Osteoblast (primary cell): Measurements from ENCODE around the gene ADRA2C. TPM values are rescaled to one million over a fixed set of nuclear protein-coding genes. Genes with fewer than 3 reads are reported as not detected.

Experiments
- DNase-seq: peaks from one replicate; pipeline ENCODE4 v3.0.0; 2011; ENCODE audit warnings: low spot score, mixed read lengths; ENCODE audit not compliant: insufficient read length; ENCODE audit errors: missing footprints
- H2AFZ ChIP-seq: 2 replicates; pipeline ENCODE4 v1.6.0; 2011; ENCODE audit warnings: mild to moderate bottlenecking, low read length
- H3K27ac ChIP-seq: 2 replicates; pipeline ENCODE4 v1.5.1; 2011; ENCODE audit warnings: mild to moderate bottlenecking, low read depth, low read length, moderate library complexity
- H3K27me3 ChIP-seq: 2 replicates; pipeline ENCODE4 v1.6.0; 2012; ENCODE audit warnings: mild to moderate bottlenecking, control low read depth, inconsistent platforms, low read length, moderate library complexity; ENCODE audit not compliant: insufficient read depth
- H3K36me3 ChIP-seq: 2 replicates; pipeline ENCODE4 v1.5.1; 2011; ENCODE audit warnings: mild to moderate bottlenecking, low read length, control low read depth, moderate library complexity; ENCODE audit not compliant: insufficient read depth
- H3K4me1 ChIP-seq: 2 replicates; pipeline ENCODE4 v1.5.1; 2011; ENCODE audit warnings: mild to moderate bottlenecking, low read length, control low read depth, moderate library complexity; ENCODE audit not compliant: insufficient read depth
- H3K4me2 ChIP-seq: 2 replicates; pipeline ENCODE4 v1.6.0; 2011; ENCODE audit warnings: mild to moderate bottlenecking, low read length; ENCODE audit not compliant: insufficient read depth
- H3K4me3 ChIP-seq: fragments of 200-600 bp; sonication (generic); 3 replicates; pipeline ENCODE4 v1.5.1; 2012; ENCODE audit warnings: mild to moderate bottlenecking, low read length, inconsistent platforms; ENCODE audit not compliant: insufficient read depth
- H3K79me2 ChIP-seq: 2 replicates; pipeline ENCODE4 v1.6.0; 2012; ENCODE audit warnings: mild to moderate bottlenecking, low read length, control low read depth, inconsistent platforms; ENCODE audit not compliant: insufficient read depth
- H3K9me3 ChIP-seq: 2 replicates; pipeline ENCODE4 v1.5.1; 2011; ENCODE audit warnings: low read depth, low read length, control low read depth
- H4K20me1 ChIP-seq: 2 replicates; pipeline ENCODE4 v1.6.0; 2012; ENCODE audit warnings: mild to moderate bottlenecking, low read length, control low read depth; ENCODE audit not compliant: insufficient read depth
- total RNA-seq: library from RNA; depleted of rRNA; stranded (reverse); fragments of >200 nt; gene quantifications from 2 replicates; pipeline ENCODE4 v1.2.3, GENCODE V29; 2012
- TF ChIP-seq, protein P1 (sequence below): IDR thresholded peaks from 2 replicates; pipeline ENCODE4 v1.5.1; 2011; ENCODE audit warnings: mild to moderate bottlenecking, low read depth, low read length, moderate library complexity; ENCODE audit errors: extremely low read depth

Gene ADRA2C
- total RNA-seq, 1 donor, result 1.1 TPM

DNA sequence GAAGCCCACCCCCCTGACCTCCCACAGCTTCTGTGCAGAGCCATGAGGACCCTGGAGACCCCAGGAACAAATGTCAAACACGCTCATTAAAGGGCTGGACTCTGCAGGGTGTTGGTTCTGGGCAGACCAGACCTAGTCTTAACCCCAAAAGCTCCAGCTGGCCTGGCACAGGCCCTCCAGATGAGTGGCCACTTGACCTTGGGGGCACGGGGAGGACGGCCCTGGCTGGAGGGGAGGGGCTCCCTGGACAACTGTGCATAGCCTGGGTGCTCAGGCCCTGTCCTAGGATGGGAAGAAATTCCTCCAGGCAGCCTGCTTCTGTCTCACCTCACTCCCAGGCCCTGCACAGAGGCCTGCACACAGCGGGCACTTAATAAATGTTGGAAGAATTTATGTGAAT is 9.4 kb downstream of the ADRA2C start:
- H2AFZ ChIP-seq, result no peak overlapping the region
- H3K4me1 ChIP-seq, result no peaks in the 10 kb centered on the region
- H3K9me3 ChIP-seq, result no peaks in the 10 kb centered on the region
- no peaks in the 10 kb centered on the region for H4K20me1 ChIP-seq
- H3K4me2 ChIP-seq, result no peak overlapping the region
- H3K4me3 ChIP-seq, result no peak overlapping the region
- no peak for DNase-seq
- H3K79me2 ChIP-seq, result no peaks in the 10 kb centered on the region
- TF ChIP-seq, protein P1, sequence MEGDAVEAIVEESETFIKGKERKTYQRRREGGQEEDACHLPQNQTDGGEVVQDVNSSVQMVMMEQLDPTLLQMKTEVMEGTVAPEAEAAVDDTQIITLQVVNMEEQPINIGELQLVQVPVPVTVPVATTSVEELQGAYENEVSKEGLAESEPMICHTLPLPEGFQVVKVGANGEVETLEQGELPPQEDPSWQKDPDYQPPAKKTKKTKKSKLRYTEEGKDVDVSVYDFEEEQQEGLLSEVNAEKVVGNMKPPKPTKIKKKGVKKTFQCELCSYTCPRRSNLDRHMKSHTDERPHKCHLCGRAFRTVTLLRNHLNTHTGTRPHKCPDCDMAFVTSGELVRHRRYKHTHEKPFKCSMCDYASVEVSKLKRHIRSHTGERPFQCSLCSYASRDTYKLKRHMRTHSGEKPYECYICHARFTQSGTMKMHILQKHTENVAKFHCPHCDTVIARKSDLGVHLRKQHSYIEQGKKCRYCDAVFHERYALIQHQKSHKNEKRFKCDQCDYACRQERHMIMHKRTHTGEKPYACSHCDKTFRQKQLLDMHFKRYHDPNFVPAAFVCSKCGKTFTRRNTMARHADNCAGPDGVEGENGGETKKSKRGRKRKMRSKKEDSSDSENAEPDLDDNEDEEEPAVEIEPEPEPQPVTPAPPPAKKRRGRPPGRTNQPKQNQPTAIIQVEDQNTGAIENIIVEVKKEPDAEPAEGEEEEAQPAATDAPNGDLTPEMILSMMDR, result no peak
- no peak overlapping the region for H3K27ac ChIP-seq
- peaks cover 28% of the 10 kb centered on the region for H3K27me3 ChIP-seq
- H3K36me3 ChIP-seq, result no peaks in the 10 kb centered on the region

DNA sequence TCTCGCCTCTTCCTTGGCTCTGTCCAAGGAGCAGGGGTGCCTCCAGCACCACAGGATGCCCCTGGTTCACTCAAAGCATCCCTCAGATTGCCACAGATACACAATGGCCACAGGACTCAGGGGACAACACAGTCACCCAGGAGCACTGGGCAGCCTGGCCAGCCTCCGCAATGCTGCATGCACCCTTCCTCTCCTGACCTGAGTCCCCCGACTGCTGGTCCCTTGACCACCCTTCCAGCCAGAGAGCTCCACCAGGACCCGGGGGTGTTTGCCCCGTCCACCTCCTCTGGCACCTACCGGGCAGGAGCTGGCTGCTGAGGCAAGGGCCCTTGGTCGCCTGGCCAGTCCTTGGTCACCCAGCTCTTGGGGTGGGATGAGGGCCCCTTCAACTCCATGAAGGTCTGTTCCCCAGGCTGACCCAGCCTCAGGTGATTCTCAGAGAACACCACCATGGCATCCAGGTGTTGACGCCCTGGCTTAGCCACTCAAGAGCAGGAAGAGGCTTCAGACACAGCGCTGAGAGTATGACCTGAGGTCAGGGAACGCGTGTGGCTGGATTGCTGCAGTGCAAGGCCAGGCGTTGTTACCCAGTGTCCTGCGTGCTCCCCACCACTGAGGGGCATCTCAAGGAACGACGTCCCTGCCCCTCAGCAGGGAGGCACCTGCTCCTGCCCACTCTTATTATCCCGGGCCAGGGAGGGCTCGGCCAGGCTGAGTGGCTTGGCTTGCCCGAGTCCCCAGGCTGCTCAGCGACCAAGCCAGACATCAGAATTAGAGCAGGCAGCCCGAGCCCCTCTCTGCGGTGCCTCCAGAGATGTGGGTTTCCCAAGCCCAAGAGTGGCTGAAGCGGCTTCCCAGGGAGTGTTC is 10.2 kb downstream of the ADRA2C start:
- Histone ChIP-seq H3K4me3 (no peak overlapping the region), H3K79me2 (no peaks in the 10 kb centered on the region), H3K27ac (no peak overlapping the region), H3K27me3 (peaks cover 22% of the 10 kb centered on the region), H2AFZ (no peak overlapping the region), H3K4me1 (no peaks in the 10 kb centered on the region), H3K9me3 (no peaks in the 10 kb centered on the region), H4K20me1 (no peaks in the 10 kb centered on the region), H3K4me2 (no peak overlapping the region), H3K36me3 (no peaks in the 10 kb centered on the region)
- TF ChIP-seq, protein P1, result no peak
- DNase-seq, result no peak

DNA sequence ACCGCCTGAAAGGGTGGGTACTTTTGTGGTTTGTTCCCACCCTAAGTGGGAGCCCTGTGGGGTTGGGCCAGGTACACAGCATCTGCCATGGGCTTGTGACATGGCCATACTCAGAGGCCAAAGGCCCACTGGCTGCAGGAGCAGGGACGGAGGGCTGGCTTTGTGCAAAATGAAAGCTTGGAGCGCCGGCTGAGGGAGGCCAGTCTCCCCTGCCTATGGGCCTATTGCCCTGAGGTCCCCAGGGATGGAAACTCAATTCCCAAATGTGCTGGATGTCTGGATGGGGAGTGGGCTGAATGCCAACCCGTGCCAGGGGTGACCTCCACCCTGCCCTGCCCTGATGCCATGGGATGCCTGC is 10.8 kb downstream of the ADRA2C start:
- Histone ChIP-seq H3K4me1 (no peaks in the 10 kb centered on the region), H3K27me3 (peaks cover 16% of the 10 kb centered on the region), H3K27ac (no peak overlapping the region), H3K4me3 (no peak overlapping the region), H3K4me2 (no peak overlapping the region), H2AFZ (no peak overlapping the region), H3K9me3 (no peaks in the 10 kb centered on the region), H3K36me3 (no peaks in the 10 kb centered on the region), H3K79me2 (no peaks in the 10 kb centered on the region), H4K20me1 (no peaks in the 10 kb centered on the region)
- DNase-seq, result no peak
- TF ChIP-seq, protein P1, result no peak

DNA sequence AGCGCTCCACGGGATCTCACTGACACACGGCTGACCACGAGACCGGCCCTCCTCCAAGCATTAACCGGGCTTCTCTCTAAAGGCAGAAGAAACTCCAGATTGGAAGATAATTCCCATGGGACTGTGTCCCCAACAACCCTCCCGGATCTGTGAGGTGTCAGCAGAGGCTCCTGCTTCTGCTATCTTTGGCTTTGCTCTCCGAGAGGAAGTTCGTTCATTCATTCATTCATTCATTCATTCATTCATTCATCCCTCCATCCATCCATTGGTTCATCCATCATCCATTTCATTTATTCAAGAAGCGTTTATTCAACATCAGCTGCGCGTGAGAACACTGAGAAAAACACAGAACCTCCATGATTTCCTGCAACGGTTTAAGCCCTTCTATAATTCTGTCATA is 11.5 kb downstream of the ADRA2C start:
- Histone ChIP-seq H4K20me1 (no peaks in the 10 kb centered on the region), H3K9me3 (no peaks in the 10 kb centered on the region), H3K4me2 (no peak overlapping the region), H3K79me2 (no peaks in the 10 kb centered on the region), H3K4me1 (no peaks in the 10 kb centered on the region), H2AFZ (no peak overlapping the region), H3K36me3 (no peaks in the 10 kb centered on the region), H3K27me3 (peaks cover 9% of the 10 kb centered on the region), H3K27ac (no peak overlapping the region), H3K4me3 (no peak overlapping the region)
- no peak for DNase-seq
- TF ChIP-seq, protein P1, result no peak
